Glomerular visceral epithelial cell (primary cell): ENCODE measurements around the gene NFRKB.

ENCODE experiments used
- DNase-seq: peaks from one replicate; pipeline ENCODE4 v3.0.0-alpha.2; 2016; ENCODE audit errors: extremely low spot score

NFRKB gene

DNA sequence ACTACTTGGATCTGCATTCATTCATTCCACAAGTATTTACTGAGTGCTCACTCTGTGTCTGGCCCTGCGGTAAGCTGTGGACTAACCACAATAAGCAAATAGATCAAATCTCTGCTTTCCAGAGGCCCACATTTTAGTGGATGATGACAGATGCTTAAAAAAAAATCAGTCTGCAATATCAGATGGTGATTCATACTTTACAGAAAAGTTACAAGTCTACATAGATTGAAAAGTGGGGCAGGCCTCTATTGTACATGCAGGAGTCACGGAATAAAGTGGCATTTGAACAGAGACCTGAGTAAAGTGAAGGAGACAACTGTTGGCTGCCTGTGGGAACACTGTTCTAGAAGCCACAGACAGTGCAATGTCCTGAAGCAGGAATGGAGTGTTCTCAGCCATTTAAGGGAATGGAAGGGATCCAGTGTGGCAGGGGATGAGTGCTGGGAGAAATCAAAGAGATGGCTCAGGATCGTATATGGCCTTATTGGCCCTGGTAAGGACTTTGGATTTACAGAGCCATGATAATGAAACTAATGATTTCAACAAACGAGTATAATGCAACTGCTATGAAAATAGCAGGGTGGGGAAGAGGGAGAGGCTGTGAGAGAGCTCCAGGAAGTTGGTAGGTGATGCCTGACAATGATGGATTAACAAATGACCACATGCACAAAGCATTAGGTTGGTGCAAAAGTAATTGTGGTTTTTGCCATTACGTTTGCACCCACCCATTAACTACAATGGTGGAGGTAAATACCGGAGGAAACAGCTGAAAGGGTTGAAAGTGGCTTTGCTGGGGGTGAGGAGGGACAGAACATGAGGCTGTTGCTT, 48.7 kb downstream of the NFRKB start:
- DNase-seq = peak; percentile 90
